ENCODE results near the gene MOBP. TPM values are rescaled to one million over a fixed set of nuclear protein-coding genes. Genes with fewer than 3 reads are reported as not detected.
A peak's percentile ranks its signal among the peaks of the same experiment; 100 is the strongest.

MOBP gene
- total RNA-seq, 6 experiments from 2014 or later = not detected

DNA sequence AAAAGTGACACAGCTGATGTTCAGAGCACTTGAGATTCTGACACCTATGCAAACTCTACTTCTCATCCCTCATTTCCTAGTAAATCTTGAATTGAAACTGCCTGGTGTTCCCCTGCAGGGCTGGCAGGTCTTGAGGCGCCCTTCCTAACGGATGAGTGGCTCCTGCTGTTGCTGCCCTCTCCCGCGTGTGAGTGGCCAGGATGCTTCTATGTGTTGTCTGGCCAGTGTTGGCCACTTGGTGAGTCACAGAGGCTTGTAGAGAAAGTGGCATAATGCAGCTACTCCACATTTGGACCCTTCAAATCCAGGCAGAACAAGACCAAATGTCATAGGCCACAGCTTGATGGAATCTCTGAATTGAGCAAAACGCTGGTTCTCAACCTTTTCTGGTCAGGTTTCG lies 63.6 kb downstream of the MOBP start:
- H3K27ac Mint-ChIP-seq = no peak overlapping the region

DNA sequence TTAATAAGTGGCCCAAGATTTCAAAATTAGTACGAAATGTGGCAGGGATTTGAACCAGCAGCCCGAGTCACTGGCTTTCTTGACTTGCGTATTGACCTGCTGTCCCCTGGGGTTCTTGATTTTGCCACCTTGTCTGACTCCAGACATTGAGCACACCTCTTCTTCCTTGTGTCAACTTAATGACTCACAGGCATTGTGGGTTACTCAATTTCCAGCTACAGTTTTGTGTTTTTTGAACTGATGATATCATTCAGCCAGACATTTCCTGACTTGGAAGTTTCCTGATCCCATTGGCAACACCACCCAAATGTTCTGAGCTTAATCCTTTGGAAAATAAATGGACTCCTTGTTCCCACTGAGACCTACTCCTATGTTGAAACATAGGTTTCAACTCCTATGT lies 64.2 kb downstream of the MOBP start:
- H3K36me3 Mint-ChIP-seq (ENCODE audit: low read depth) = no peaks in the 10 kb centered on the region
- H3K9me3 Mint-ChIP-seq = no peaks in the 10 kb centered on the region
- peaks cover 28% of the 10 kb centered on the region for H3K4me1 Mint-ChIP-seq (ENCODE audit: low read depth)
- H3K27me3 Mint-ChIP-seq (ENCODE audit: insufficient read depth) = peaks cover 7% of the 10 kb centered on the region
- no peak for TF ChIP-seq CTCF (IDR thresholded peaks at IDR 0.05)
- H3K4me3 Mint-ChIP-seq = no peak overlapping the region
- H3K27ac Mint-ChIP-seq = no peak overlapping the region
- DNase-seq = peak; percentile 24

More for the DNA sequence above, 63.6 kb downstream of the MOBP start:
- H3K4me3 Mint-ChIP-seq = no peak overlapping the region
- no peaks in the 10 kb centered on the region for H3K9me3 Mint-ChIP-seq
- H3K27me3 Mint-ChIP-seq (ENCODE audit: insufficient read depth) = peaks cover 7% of the 10 kb centered on the region
- peaks cover 28% of the 10 kb centered on the region for H3K4me1 Mint-ChIP-seq (ENCODE audit: low read depth)
- no peak for TF ChIP-seq CTCF (IDR thresholded peaks at IDR 0.05)
- no peaks in the 10 kb centered on the region for H3K36me3 Mint-ChIP-seq (ENCODE audit: low read depth)
- no peak for DNase-seq

DNA sequence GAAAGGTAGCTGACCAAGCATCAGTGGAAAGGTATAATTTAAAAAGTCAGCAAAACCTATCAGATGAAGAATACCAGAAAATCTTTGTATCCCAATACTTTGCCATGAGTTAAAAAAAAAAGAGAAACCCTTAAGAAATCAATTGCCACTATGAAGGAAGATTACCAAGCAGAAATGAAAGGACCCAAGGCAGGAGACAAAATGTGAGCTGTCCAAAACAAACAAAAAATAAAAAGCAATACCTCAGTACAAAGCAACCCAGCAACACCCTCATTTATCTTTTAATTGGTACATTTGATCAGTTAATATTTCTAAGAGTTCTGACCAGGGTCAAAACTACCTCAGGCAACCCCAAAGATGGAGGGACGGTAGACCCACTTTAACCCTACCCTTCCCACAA lies 65.3 kb downstream of the MOBP start:
- Mint-ChIP-seq H3K4me3 (no peak overlapping the region), H3K9me3 (no peaks in the 10 kb centered on the region), H3K27ac (no peak overlapping the region), H3K27me3 (ENCODE audit: insufficient read depth) (peaks cover 7% of the 10 kb centered on the region), H3K4me1 (ENCODE audit: low read depth) (peaks cover 28% of the 10 kb centered on the region), H3K36me3 (ENCODE audit: low read depth) (no peaks in the 10 kb centered on the region)
- TF ChIP-seq CTCF (IDR thresholded peaks at IDR 0.05) = no peak
- no peak for DNase-seq

DNA sequence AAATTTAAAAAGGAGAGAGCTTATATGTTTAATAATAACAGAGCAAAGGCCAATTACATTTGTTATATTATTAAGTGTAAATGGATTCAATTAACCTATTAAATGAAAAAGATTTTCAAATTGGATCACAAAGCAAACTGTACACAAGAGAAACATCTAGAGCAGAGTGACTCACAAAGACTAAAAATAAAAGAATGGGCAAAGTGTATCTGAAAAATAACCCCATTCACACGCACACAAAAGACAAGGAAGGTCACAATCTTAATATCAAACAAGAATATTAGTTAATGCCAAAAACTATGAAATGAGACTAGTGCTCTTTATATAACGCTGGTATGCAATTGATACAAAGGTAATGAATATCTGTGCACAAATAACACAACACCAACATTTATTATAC lies 65.7 kb downstream of the MOBP start:
- DNase-seq = no peak
- Mint-ChIP-seq H3K4me1 (ENCODE audit: low read depth) (peaks cover 28% of the 10 kb centered on the region), H3K9me3 (no peaks in the 10 kb centered on the region), H3K27ac (no peak overlapping the region), H3K36me3 (ENCODE audit: low read depth) (no peaks in the 10 kb centered on the region), H3K27me3 (ENCODE audit: insufficient read depth) (peaks cover 7% of the 10 kb centered on the region), H3K4me3 (no peak overlapping the region)
- TF ChIP-seq CTCF (IDR thresholded peaks at IDR 0.05) = no peak

- no peak overlapping the region for H3K27ac Mint-ChIP-seq
- H3K27me3 Mint-ChIP-seq (ENCODE audit: insufficient read depth) = peaks cover 8% of the 10 kb centered on the region; the same call in 1 of the 2 replicates
- DNase-seq = no peak
- H3K4me3 Mint-ChIP-seq = no peak overlapping the region
- H3K36me3 Mint-ChIP-seq (ENCODE audit: low read depth) = no peaks in the 10 kb centered on the region
- peaks cover 25% of the 10 kb centered on the region for H3K4me1 Mint-ChIP-seq (ENCODE audit: low read depth)
- H3K9me3 Mint-ChIP-seq = no peaks in the 10 kb centered on the region
- no peak for TF ChIP-seq CTCF (IDR thresholded peaks at IDR 0.05)
These were observed 72.9 kb downstream of the MOBP start for GRCh38 chr3:39540162-39540921.
